OCI-LY7 (cell line): ENCODE data around the gene MAP1LC3B. TPM values are rescaled to one million over a fixed set of nuclear protein-coding genes. Genes with fewer than 3 reads are reported as not detected.

Experiments used
- BruUV-seq: library from RNA; stranded (reverse); fragments of 400-500 nt; replicated peaks from 2 replicates; lab custom pipeline; 2021; lab: Mats Ljungman, UMichigan
- CTCF ChIA-PET: fragments of 300-600 bp; sonication (Branson Sonifier 250); formaldehyde crosslinking; loops from one replicate; lab custom pipeline; 2022; ENCODE audit warnings: antibody characterized with exemption; ENCODE audit not compliant: unreplicated experiment; lab: Charles Lee
- POLR2A ChIA-PET: fragments of 300-600 bp; sonication (Branson Sonifier 250); formaldehyde crosslinking; loops from one replicate; lab custom pipeline; 2022; ENCODE audit warnings: antibody characterized with exemption; lab: Charles Lee
- DNase-seq: peaks from one replicate; pipeline ENCODE4 v3.0.0-alpha.2; 2015; ENCODE audit warnings: low spot score
- H2AFZ ChIP-seq: fragments of 200-600 bp; sonication (generic), shearing (Covaris generic); 2 replicates; pipeline ENCODE4 v1.6.1; 2014; ENCODE audit warnings: mild to moderate bottlenecking, antibody characterized with exemption, low read length, moderate library complexity
- H3K27ac ChIP-seq: fragments of 200-600 bp; sonication (generic); 2 replicates; pipeline ENCODE4 v1.5.1; 2014; ENCODE audit warnings: mixed run types, low read depth, mild to moderate bottlenecking, moderate library complexity, low read length, inconsistent platforms; ENCODE audit not compliant: poor library complexity, severe bottlenecking
- H3K36me3 ChIP-seq: fragments of 200-600 bp; sonication (generic); 2 replicates; pipeline ENCODE4 v1.6.1; 2014; ENCODE audit warnings: mild to moderate bottlenecking, antibody characterized with exemption, low read length, moderate library complexity, mixed read lengths; ENCODE audit not compliant: insufficient read depth
- H3K4me1 ChIP-seq: fragments of 200-600 bp; sonication (generic); 2 replicates; pipeline ENCODE4 v1.5.1; 2014; ENCODE audit warnings: mild to moderate bottlenecking, low read length; ENCODE audit not compliant: insufficient read depth, poor library complexity, severe bottlenecking
- H3K4me2 ChIP-seq: fragments of 200-600 bp; sonication (generic); 2 replicates; pipeline ENCODE4 v1.6.1; 2014; ENCODE audit warnings: mild to moderate bottlenecking, low read length
- H3K4me3 ChIP-seq: fragments of 200-600 bp; sonication (generic); 2 replicates; pipeline ENCODE4 v1.5.1; 2014; ENCODE audit warnings: mild to moderate bottlenecking, low read depth, low read length; ENCODE audit not compliant: poor library complexity, severe bottlenecking
- H3K79me2 ChIP-seq: fragments of 200-600 bp; sonication (generic); 2 replicates; pipeline ENCODE4 v1.6.1; 2016; ENCODE audit warnings: low read depth, mild to moderate bottlenecking, low read length, moderate library complexity, mixed read lengths; ENCODE audit not compliant: insufficient read depth
- H3K9me2 ChIP-seq: fragments of 200-600 bp; sonication (generic); 2 replicates; pipeline ENCODE4 v1.6.1; 2016; ENCODE audit warnings: mild to moderate bottlenecking, low read length, mixed read lengths; ENCODE audit not compliant: insufficient read depth
- H3K9me3 ChIP-seq: fragments of 200-600 bp; sonication (generic); 2 replicates; pipeline ENCODE4 v1.6.1; 2014; ENCODE audit warnings: mild to moderate bottlenecking, mixed run types, low read length, mixed read lengths
- H4K20me1 ChIP-seq: fragments of 200-600 bp; sonication (generic); 2 replicates; pipeline ENCODE4 v1.6.1; 2014; ENCODE audit warnings: mild to moderate bottlenecking, antibody characterized with exemption, low read length, moderate library complexity, mixed read lengths; ENCODE audit not compliant: insufficient read depth
- CTCF ChIP-seq: fragments of 200-600 bp; sonication (generic); conservative IDR thresholded peaks from 2 replicates; pipeline ENCODE4 v1.5.1; 2014; ENCODE audit warnings: mild to moderate bottlenecking, antibody characterized with exemption, low read length, moderate library complexity, mixed read lengths
- EZH2phosphoT487 ChIP-seq: fragments of 200-600 bp; sonication (generic); IDR thresholded peaks from 2 replicates; pipeline ENCODE4 v1.6.1; 2018; ENCODE audit warnings: low read depth, borderline replicate concordance, mild to moderate bottlenecking, mixed run types, antibody characterized with exemption, low read length, moderate library complexity, mixed read lengths
- intact Hi-C: fragments of 100-400 bp; cut with micrococcal nuclease; formaldehyde crosslinking; loops from one replicate; pipeline ENCODE4 v1.10.0; 2022; ENCODE audit not compliant: unreplicated experiment
- total RNA-seq, 2 experiments: library from RNA; depleted of rRNA in 1 of 2; stranded (reverse); fragments of >200 nt in 1 of 2; shearing (Covaris generic) in 1 of 2; gene quantifications; 2 replicates each; pipeline ENCODE4 v1.2.3, GENCODE V29; 2014 to 2022

MAP1LC3B gene
- total RNA-seq, 2 experiments from 2014 or later = 15.3 to 43.8 TPM

- Histone ChIP-seq H3K36me3 (peaks cover 26% of the 10 kb centered on the region), H3K4me1 (no peaks in the 10 kb centered on the region), H2AFZ (no peak overlapping the region), H3K4me3 (no peak overlapping the region), H4K20me1 (no peaks in the 10 kb centered on the region), H3K79me2 (no peaks in the 10 kb centered on the region), H3K9me2 (no peaks in the 10 kb centered on the region), H3K27ac (no peak overlapping the region), H3K9me3 (no peaks in the 10 kb centered on the region), H3K4me2 (no peak overlapping the region)
- CTCF ChIA-PET = no interaction called here
- intact Hi-C loops = no loop called here
- no peak for DNase-seq
- TF ChIP-seq EZH2phosphoT487 = no peak
- TF ChIP-seq CTCF = no peak
- POLR2A ChIA-PET = no interaction called here
- BruUV-seq = no TSS peak
Observed at GRCh38 chr16:87451563-87452210, 59.6 kb downstream of the MAP1LC3B start.

DNA sequence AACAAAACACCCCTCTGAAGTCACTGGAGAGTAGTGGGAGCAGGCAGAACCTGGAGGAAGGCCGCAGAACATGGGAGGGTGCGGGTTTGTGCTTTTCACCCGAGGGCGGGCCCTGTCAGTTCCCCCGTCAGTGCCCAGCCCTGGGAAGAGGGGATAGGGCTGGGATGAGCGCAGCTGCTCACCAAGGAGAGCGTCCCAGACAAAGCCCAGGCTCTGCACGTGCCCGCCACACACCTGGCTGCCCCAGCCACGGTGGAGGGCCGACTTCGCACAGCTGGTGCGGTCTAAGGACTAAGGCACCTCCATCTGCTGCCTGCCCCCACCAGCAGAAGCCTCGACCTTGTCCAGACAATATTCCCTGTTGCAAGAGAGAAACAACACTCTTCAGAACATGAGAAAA lies 61.2 kb downstream of the MAP1LC3B start:
- Histone ChIP-seq H3K27ac (no peak overlapping the region), H3K4me3 (no peak overlapping the region), H3K36me3 (peaks cover 17% of the 10 kb centered on the region), H4K20me1 (no peaks in the 10 kb centered on the region), H3K9me3 (no peaks in the 10 kb centered on the region), H3K4me1 (no peaks in the 10 kb centered on the region), H3K9me2 (no peaks in the 10 kb centered on the region), H2AFZ (no peak overlapping the region), H3K4me2 (no peak overlapping the region), H3K79me2 (no peaks in the 10 kb centered on the region)
- BruUV-seq = no TSS peak
- ChIA-PET POLR2A (no interaction called here), CTCF (no interaction called here)
- intact Hi-C loops = no loop called here
- DNase-seq = no peak
- no peak for TF ChIP-seq EZH2phosphoT487

Other genes starting within 250 kb of the MAP1LC3B start
- gene C16orf95, start 74.9 kb upstream of the MAP1LC3B start, total RNA-seq (2014; rRNA removed; shearing (Covaris generic)) = 4.2 and 8.5 TPM in 2 replicates
- gene C16orf95, start 74.9 kb upstream of the MAP1LC3B start, total RNA-seq (2022) = 22.1 and 25.0 TPM in 2 replicates
- gene FBXO31, start 8.6 kb upstream of the MAP1LC3B start, total RNA-seq (2014; rRNA removed; shearing (Covaris generic)) = 14.5 and 26.0 TPM in 2 replicates
- 25.5 and 32.4 TPM in 2 replicates for gene FBXO31, start 8.6 kb upstream of the MAP1LC3B start, total RNA-seq (2022)
- 6.0 and 8.5 TPM in 2 replicates for gene ZCCHC14, start 100.7 kb downstream of the MAP1LC3B start, total RNA-seq (2014; rRNA removed; shearing (Covaris generic))
- 17.1 and 19.6 TPM in 2 replicates for gene ZCCHC14, start 100.7 kb downstream of the MAP1LC3B start, total RNA-seq (2022)
- not detected in 2 replicates for gene JPH3, start 210.2 kb downstream of the MAP1LC3B start, total RNA-seq (2014; rRNA removed; shearing (Covaris generic))
- not detected in 2 replicates for gene JPH3, start 210.2 kb downstream of the MAP1LC3B start, total RNA-seq (2022)